Measurements from ENCODE around the gene CHST11. TPM values are rescaled to one million over a fixed set of nuclear protein-coding genes. Genes with fewer than 3 reads are reported as not detected.
"Not testable (repeated sequence)": the region's sequence is repeated elsewhere in the genome, so short reads cannot be mapped to it uniquely, and the experiment has no call there.

CHST11 gene
- total and polyA plus RNA-seq, 4 donors = 0.57 to 11.1 (median 3.7) TPM

GRCh38 chr12:104805186-104805585 is 348.4 kb downstream of the CHST11 start:
- TF ChIP-seq CTCF (IDR thresholded peaks at IDR 0.05; ENCODE audit: low read depth, low read length, missing input control) (no peak), REST (IDR thresholded peaks at IDR 0.05) (no peak), JUND (IDR thresholded peaks at IDR 0.05) (no peak), HNF4G (IDR thresholded peaks at IDR 0.05) (no peak), FOXA2 (IDR thresholded peaks at IDR 0.05) (no peak), NR2F2 (IDR thresholded peaks at IDR 0.05) (no peak), TAF1 (conservative IDR thresholded peaks at IDR 0.05) (no peak), RXRA (IDR thresholded peaks at IDR 0.05) (no peak), ZBTB33 (IDR thresholded peaks at IDR 0.05) (no peak), GABPA (IDR thresholded peaks at IDR 0.05 in 1 of 2, conservative IDR thresholded peaks at IDR 0.05 in 1 of 2) (no peak), HNF4A (conservative IDR thresholded peaks at IDR 0.05) (no peak), EGR1 (IDR thresholded peaks at IDR 0.05; ENCODE audit: low read depth in 2 of 2) (no peak)
- H3K36me3 ChIP-seq (ENCODE audit: control insufficient read depth in 4 of 4, insufficient read depth in 3 of 4, low read depth in 1 of 4, low read length in 3 of 4) = peaks cover 0 to 10% (median 3%) of the 10 kb centered on the region in 4 donors
- H3K9me3 ChIP-seq (ENCODE audit: control insufficient read depth in 4 of 4, low read length in 3 of 4) = no peaks in the 10 kb centered on the region
- H3K4me1 ChIP-seq (ENCODE audit: control insufficient read depth in 4 of 4, insufficient read depth in 4 of 4, low read length in 3 of 4) = no peaks in the 10 kb centered on the region
- H3K27me3 ChIP-seq (ENCODE audit: control insufficient read depth in 4 of 4, insufficient read depth in 4 of 4, low read length in 3 of 4) = no peaks in the 10 kb centered on the region
- H3K27ac ChIP-seq (ENCODE audit: low read depth in 1 of 2, low read length in 2 of 2) = no peak overlapping the region
- no peak for DNase-seq (ENCODE audit: low spot score)
- no peak overlapping the region for H3K9ac ChIP-seq (ENCODE audit: low read depth in 1 of 2, low read length in 2 of 2)
- H3K4me3 ChIP-seq (ENCODE audit: low read depth in 1 of 3, low read length in 3 of 3) = no peak overlapping the region
- WGBS = 92% methylated on average over 4 of the region's 4 CpGs

- H3K36me3 ChIP-seq (ENCODE audit: control insufficient read depth in 4 of 4, insufficient read depth in 3 of 4, low read depth in 1 of 4, low read length in 3 of 4); H3K4me3 ChIP-seq (ENCODE audit: low read depth in 1 of 3, low read length in 3 of 3); H3K4me1 ChIP-seq (ENCODE audit: control insufficient read depth in 4 of 4, insufficient read depth in 4 of 4, low read length in 3 of 4); H3K27me3 ChIP-seq (ENCODE audit: control insufficient read depth in 4 of 4, insufficient read depth in 4 of 4, low read length in 3 of 4); H3K9me3 ChIP-seq (ENCODE audit: control insufficient read depth in 4 of 4, low read length in 3 of 4); H3K27ac ChIP-seq (ENCODE audit: low read depth in 1 of 2, low read length in 2 of 2); H3K9ac ChIP-seq (ENCODE audit: low read depth in 1 of 2, low read length in 2 of 2); DNase-seq (ENCODE audit: low spot score): not testable (repeated sequence)
- WGBS = 95% methylated on average over 4 of the region's 4 CpGs
Observed at GRCh38 chr12:104806194-104806593, 349.4 kb downstream of the CHST11 start.

Measured in liver (tissue), 9 donors.